ENCODE data around the gene PCDH10.
"Not testable (repeated sequence)": the region's sequence is repeated elsewhere in the genome, so short reads cannot be mapped to it uniquely, and the experiment has no call there.

Gene PCDH10

GRCh38 chr4:133208694-133209285 lies 59.7 kb downstream of the PCDH10 start:
- Histone ChIP-seq H3K9me3 (ENCODE audit: severe bottlenecking) (no peaks in the 10 kb centered on the region), H3K27me3 (ENCODE audit: insufficient read depth, poor library complexity, severe bottlenecking) (no peaks in the 10 kb centered on the region), H3K27ac (ENCODE audit: poor library complexity, severe bottlenecking) (no peak overlapping the region), H3K36me3 (ENCODE audit: low read depth) (no peaks in the 10 kb centered on the region), H3K4me1 (ENCODE audit: insufficient read depth, poor library complexity, severe bottlenecking) (no peaks in the 10 kb centered on the region), H3K4me3 (ENCODE audit: severe bottlenecking) (no peak overlapping the region)
- DNase-seq (ENCODE audit: low spot score): no peak
- ATAC-seq (ENCODE audit: low read depth): no peak
- TF ChIP-seq CTCF (IDR thresholded peaks at IDR 0.05; ENCODE audit: poor library complexity, severe bottlenecking): no peak

- Histone ChIP-seq H3K4me3 (ENCODE audit: severe bottlenecking) (no peak overlapping the region), H3K27me3 (ENCODE audit: insufficient read depth, poor library complexity, severe bottlenecking) (no peaks in the 10 kb centered on the region), H3K36me3 (ENCODE audit: low read depth) (no peaks in the 10 kb centered on the region), H3K4me1 (ENCODE audit: insufficient read depth, poor library complexity, severe bottlenecking) (no peaks in the 10 kb centered on the region), H3K27ac (ENCODE audit: poor library complexity, severe bottlenecking) (no peak overlapping the region), H3K9me3 (ENCODE audit: severe bottlenecking) (no peaks in the 10 kb centered on the region)
- ATAC-seq (ENCODE audit: low read depth) (no peak), DNase-seq (ENCODE audit: low spot score) (no peak)
- no peak for TF ChIP-seq CTCF (IDR thresholded peaks at IDR 0.05; ENCODE audit: poor library complexity, severe bottlenecking)
These were observed 84.8 kb downstream of the PCDH10 start for GRCh38 chr4:133233922-133234321.

- not testable (repeated sequence) for H3K27ac ChIP-seq (ENCODE audit: poor library complexity, severe bottlenecking); H3K27me3 ChIP-seq (ENCODE audit: insufficient read depth, poor library complexity, severe bottlenecking); H3K36me3 ChIP-seq (ENCODE audit: low read depth); H3K4me3 ChIP-seq (ENCODE audit: severe bottlenecking); DNase-seq (ENCODE audit: low spot score); H3K9me3 ChIP-seq (ENCODE audit: severe bottlenecking); ATAC-seq (ENCODE audit: low read depth); H3K4me1 ChIP-seq (ENCODE audit: insufficient read depth, poor library complexity, severe bottlenecking)
These were observed 91.4 kb downstream of the PCDH10 start for GRCh38 chr4:133240451-133240850.

Data from RWPE2 (cell line).